NAMALWA (cell line): ENCODE measurements around the gene HDAC4.
"Not testable (repeated sequence)": the region's sequence is repeated elsewhere in the genome, so short reads cannot be mapped to it uniquely, and the experiment has no call there.

Source experiments
- DNase-seq: peaks from one replicate; pipeline ENCODE4 v3.0.0-alpha.2; 2015; ENCODE audit warnings: low spot score

HDAC4 gene

GRCh38 chr2:239400596-239401066, at the start of gene HDAC4:
HDAC4 (minus strand) TSS chr2:239401020; CDS start chr2:239352699, 48,321 bp downstream.
- no peak for DNase-seq

DNA sequence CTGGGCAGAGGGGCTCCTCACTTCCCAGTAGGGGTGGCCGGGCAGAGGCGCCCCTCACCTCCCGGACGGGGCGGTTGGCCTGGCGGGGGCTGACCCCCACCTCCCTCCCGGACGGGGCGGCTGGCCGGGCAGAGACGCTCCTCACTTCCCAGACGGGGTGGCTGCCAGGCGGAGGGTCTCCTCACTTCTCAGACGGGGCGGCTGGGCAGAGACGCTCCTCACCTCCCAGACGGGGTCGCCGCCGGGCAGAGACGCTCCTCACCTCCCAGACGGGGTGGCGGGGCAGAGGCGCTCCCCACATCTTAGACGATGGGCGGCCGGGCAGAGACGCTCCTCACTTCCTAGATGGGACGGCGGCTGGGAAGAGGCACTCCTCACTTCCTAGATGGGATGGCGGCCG, 48.6 kb upstream of the HDAC4 start:
- not testable (repeated sequence) for DNase-seq

- DNase-seq, result no peak
Measured at GRCh38 chr2:239445771-239446524, 45.1 kb upstream of the HDAC4 start.

DNA sequence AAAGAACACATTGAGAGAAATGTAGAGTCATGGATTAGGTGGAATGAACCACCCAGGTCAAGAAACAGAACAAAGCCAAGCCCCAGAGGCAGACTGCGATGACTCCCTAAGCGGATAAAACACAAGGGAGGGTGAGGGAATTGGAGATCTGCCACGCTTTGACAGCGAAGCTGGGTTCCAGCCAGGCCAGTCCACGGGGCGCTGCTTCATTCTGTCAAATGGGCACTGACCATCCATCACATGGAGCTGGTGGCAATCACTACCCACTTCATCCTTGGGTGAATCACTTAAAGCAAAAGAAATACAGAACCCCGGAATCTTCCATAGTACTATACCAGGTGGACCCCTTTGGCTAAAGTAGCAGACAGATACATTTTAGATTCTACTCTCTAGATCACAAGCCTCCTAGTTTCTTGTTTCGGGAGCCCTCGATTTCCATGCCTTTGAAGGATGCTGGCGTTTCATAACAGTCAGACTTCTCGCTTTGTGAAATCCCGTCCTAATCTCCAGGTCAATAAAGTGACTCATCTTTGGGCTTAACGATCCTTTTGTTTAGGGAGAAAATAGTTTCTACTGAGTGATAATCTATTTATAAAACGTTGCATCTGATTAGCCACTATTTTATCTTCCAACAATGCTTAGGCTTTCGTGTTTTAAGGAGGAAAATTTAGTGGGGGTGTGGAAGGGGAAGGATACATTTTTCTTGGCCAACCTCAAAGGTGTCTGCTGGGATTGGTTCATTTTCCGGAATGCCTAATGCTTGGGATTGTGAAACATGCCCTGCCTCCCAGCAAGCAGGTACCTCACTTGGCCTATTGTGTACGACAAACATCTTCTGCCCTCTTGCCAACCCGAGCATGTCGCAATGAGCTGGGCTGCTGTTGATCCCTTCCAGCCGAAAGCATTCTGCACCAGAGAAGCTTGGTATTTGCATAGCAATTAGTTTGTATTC, 44.1 kb upstream of the HDAC4 start:
- DNase-seq, result no peak

GRCh38 chr2:239443666-239444567, 43.1 kb upstream of the HDAC4 start:
- no peak for DNase-seq

DNA sequence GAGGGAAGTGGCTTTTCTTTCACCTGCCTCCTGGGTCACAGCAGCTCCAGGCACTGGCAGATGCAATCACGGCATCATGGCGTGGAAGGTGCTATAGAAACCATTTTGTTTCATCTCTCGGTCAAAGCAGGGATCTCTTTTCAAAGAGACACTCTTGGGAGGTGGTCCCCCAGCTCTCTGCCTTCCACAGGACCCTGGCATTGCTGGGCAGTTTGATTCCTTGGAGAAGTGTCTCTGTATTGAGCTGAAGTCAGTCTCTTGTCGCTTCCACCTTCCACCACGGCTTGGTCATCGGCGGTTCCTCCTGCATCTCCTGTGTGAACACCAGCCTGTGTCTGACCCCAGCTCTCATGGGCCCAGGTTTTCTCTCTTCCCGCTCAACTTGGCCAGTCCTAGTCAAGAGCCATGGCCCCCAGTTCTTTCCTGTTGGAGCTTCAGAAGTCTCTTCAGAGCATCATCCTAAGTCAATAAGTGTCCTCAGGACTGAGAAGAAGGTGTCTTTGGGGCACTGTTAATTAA, 42.3 kb upstream of the HDAC4 start:
- no peak for DNase-seq

GRCh38 chr2:239442192-239442591, 41.4 kb upstream of the HDAC4 start:
- DNase-seq, result no peak

DNA sequence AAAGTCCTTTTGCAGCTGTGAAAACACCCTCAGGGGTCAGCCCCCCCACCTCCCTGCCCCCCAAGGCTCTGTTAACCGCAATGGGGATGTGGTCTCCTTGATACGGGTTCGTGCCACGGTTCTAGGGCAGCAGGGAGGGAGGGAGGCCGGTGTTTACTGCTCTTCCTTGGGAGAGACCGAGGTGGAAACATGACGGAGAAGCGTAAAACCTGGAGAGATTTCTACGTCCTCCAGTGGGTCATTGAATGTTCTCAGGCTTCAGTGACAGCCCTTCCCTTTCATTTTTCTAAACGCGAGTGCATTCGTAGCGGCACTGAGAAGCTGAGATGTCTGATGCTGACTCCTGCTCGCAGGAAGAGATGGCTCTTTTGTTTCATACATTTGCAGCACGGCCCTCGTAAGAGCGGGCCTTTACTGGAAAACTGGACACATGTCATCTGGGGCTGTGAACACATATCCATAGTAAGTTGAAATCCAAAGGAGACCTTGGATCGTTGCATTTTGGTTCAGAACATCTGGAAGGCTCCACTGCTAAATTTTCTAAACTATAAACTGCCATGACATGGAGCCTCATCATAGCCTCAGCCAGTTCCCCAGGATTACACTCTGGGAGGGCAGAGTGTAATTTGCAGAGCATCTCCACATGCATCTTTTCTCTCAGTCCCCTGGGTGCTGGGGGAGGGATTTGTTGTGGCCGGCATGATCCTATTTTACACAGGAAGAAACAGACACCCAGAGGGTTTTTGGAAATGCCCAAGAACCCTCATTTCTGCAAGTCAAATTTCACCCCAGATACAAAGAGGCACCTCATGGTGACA, 40.6 kb upstream of the HDAC4 start:
- no peak for DNase-seq

DNA sequence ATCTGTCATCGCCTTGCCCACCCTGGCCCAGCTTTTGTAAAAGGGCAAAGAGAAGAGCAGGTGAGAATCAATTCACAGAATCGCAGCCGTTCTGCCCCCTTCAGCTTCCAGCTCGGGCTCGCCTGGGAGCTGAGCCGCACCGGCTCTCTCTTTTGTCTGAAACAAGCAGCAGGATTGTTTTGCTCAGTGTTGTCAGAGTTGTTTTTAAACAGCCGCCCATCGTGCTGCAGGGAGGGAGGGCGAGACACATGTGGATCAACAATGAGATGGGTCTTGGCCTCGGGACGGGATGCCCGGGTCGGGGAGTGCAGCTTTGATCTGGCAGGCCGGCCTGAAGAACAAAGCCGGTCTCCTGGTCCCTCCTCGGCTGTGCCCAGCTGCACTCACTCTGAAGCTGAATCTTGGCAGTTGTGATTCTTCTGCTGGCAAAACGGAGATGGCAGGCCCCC, 39.7 kb upstream of the HDAC4 start:
- DNase-seq, result no peak

DNA sequence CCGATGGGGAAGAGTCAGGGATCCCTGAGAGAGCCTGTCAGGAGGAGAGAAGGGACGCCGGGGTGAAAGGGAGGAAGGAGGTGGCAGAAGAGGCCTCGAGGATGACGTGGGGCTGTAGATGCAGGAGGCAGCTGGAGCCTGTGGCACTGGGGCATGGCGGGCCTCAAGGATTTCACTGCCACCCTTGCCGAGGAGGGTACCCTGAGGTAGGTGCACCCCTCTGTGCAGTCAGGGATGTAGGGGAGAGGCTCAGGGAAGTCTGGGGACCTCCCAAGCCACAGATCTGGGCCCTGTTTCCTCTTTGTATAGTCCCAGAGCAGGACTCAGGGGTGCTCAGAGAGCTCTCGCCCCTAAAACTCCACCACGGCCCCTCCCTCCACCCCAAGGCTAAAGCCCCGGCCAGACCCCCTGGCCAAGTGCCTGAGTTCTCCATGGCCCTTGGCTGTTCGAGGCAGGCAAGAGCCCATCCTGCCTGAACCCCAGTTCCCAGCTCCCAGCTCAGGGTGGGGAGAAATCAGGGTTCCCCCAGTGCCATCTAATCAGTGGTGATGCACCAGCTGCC, 39.0 kb upstream of the HDAC4 start:
- no peak for DNase-seq

- DNase-seq, result no peak
Measured at GRCh38 chr2:239438995-239439753, 38.4 kb upstream of the HDAC4 start.

DNA sequence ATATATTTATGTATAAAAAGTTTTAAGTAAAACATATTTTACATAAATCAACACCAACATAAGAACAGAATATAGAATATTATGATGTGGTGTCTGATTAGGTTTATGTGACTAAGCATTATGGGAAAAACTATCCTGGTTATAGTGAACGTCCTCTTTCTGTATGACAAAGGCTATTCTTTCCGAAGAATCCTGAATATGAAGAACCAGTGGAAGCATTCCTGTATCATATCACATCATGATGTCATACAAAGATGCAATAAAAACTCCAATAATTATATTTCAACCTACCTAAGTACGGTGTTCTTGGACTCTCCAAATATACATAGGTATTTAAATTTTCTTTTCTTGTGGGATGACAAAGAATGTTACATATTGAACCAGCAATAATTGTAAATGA, 37.5 kb upstream of the HDAC4 start:
- no peak for DNase-seq

DNA sequence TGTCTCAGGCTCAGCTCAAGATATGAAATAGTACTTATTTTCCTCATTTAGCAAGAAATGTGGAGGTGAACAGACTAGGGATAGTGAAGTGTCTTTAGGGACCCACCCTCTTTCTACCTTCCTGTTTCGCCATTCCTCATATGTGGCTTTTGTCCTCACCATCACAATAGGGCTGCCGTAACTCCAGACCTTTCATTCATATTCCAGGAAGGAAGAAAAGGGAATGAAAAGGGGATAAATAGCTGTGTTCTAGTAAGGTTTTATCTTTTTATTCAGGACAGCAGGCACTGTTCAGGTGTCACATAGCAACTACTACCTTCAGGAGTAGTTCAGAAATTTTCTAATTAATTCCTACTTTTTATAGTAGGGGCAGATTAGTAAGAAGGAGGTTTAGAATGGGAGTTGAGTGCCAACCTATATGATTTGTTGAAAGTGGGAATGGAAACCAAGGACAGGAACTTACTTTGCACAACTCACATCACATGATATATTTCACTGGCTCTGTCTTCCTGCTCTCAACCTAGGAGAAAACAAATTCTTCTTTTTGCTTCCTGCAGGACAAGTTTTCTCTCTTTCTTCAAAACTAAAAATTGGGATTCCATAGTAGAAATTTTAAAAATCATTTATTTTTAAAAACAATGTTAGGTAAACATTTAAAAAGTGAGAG, 36.0 kb upstream of the HDAC4 start:
- DNase-seq, result no peak

- DNase-seq, result no peak
Measured at GRCh38 chr2:239436076-239436475, 35.3 kb upstream of the HDAC4 start.

GRCh38 chr2:239433777-239434403, 33.1 kb upstream of the HDAC4 start:
- no peak for DNase-seq

- DNase-seq, result no peak
Measured at GRCh38 chr2:239432174-239432573, 31.4 kb upstream of the HDAC4 start.

DNA sequence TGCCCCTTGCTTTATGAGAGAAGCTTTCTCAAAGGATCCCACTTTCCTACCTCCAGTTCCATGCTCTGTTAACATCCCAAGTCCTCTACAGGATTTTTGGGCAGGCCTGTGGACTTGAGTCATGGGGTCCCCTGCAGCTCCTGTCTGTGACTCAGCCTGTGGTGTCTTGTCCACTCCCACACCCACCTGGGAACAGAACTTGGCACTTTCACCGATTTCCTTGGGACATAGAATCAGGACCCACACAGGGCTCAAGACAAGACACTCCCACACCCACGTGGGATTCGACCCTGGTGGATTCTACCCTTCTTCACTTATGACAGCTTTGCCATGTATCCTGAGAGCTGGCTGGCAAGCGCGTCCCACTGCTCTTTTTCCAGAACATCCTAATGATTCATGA, 30.7 kb upstream of the HDAC4 start:
- no peak for DNase-seq
